Vagina (tissue), 2 donors: ENCODE results near the gene PCAT7.

Source experiments
- CTCF ChIP-seq, 3 experiments: fragments of 450-650 bp in 2 of 3; fragments of 200-600 bp in 1 of 3; sonication (generic) in 1 of 3; IDR thresholded peaks; one replicate each; pipeline ENCODE4 v1.5.1; 2017 to 2019; ENCODE audit warnings: antibody characterized with exemption in 3 of 3, mild to moderate bottlenecking in 2 of 3, moderate library complexity in 2 of 3
- POLR2A ChIP-seq, 2 donors: fragments of 450-650 bp; IDR thresholded peaks; one replicate each; pipeline ENCODE4 v1.6.1; 2017; ENCODE audit warnings: antibody characterized with exemption in 2 of 2, mild to moderate bottlenecking in 2 of 2, moderate library complexity in 2 of 2

GRCh38 chr9:94567271-94567670 is 12.4 kb downstream of the PCAT7 start:
- no peak for TF ChIP-seq CTCF (IDR thresholded peaks at IDR 0.05)
- no peak for TF ChIP-seq POLR2A (IDR thresholded peaks at IDR 0.05)
